SH-SY5Y (cell line): ENCODE measurements around the gene OR52H1.

Source experiments
- GATA2 ChIP-seq: IDR thresholded peaks from 2 replicates; pipeline ENCODE4 v1.6.1; 2011; ENCODE audit warnings: mild to moderate bottlenecking, low read depth, low read length
- GATA3 ChIP-seq: IDR thresholded peaks from 2 replicates; pipeline ENCODE4 v1.6.1; 2011; ENCODE audit warnings: low read depth, mild to moderate bottlenecking, low read length, moderate library complexity

- TF ChIP-seq GATA2 (no peak), GATA3 (no peak)
Observed at GRCh38 chr11:5527716-5528115, 20.6 kb downstream of the OR52H1 start.
